Measurements from ENCODE around the gene PTPRD. TPM values are rescaled to one million over a fixed set of nuclear protein-coding genes. Genes with fewer than 3 reads are reported as not detected.

Gene PTPRD
- polyA plus RNA-seq, 1 donor from 2014 or later = not detected

DNA sequence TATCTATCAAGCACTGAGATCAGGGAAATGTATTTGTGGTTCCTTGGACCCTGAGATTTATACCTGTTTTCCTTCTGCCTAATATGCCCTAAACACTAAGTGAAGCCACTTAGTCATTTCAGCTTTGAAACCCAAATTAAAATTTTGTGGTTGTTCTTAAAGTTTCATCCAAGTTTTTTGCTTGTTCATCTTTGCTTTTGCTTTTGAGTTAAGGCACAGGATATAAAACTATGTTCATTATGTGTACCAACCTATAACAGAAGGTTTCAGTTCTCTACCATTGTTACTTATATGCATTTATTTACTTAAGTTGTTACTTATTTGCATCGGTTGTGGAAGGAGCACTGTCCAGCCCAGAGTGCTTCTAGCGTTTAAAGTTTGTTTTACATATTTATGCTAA, 382.3 kb downstream of the PTPRD start:
- H3K4me1 Mint-ChIP-seq = peaks cover 2 to 9% (median 7%) of the 10 kb centered on the region in 3 donors
- no peaks in the 10 kb centered on the region for H3K9me3 Mint-ChIP-seq
- no peaks in the 10 kb centered on the region for H3K27me3 Mint-ChIP-seq
- H3K27ac Mint-ChIP-seq = no peak overlapping the region
- H3K36me3 Mint-ChIP-seq = no peaks in the 10 kb centered on the region
- H3K4me3 Mint-ChIP-seq = no peak overlapping the region

DNA sequence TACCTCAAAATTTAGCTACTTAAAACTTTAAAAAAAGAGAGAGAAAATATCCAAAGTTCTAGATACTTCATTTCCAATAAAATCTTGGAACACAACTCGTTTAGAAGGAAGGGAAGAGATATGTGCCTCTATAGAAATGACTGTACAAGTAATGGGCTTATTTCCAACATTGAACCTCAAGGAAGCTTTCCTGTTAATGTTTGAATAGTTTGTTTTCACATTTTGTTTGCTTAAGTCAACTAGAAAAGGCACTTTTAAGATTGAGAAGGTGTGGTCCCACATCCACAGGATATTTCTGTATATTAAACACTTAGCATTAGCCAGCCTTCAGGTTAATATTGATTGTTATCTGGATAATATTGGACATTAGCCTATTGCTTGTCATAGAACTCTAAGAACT, 384.7 kb downstream of the PTPRD start:
- H3K4me1 Mint-ChIP-seq = peaks cover 2 to 17% (median 15%) of the 10 kb centered on the region in 3 donors
- no peaks in the 10 kb centered on the region for H3K36me3 Mint-ChIP-seq
- H3K4me3 Mint-ChIP-seq = no peak overlapping the region
- no peaks in the 10 kb centered on the region for H3K9me3 Mint-ChIP-seq
- H3K27me3 Mint-ChIP-seq = no peaks in the 10 kb centered on the region
- no peak overlapping the region for H3K27ac Mint-ChIP-seq

DNA sequence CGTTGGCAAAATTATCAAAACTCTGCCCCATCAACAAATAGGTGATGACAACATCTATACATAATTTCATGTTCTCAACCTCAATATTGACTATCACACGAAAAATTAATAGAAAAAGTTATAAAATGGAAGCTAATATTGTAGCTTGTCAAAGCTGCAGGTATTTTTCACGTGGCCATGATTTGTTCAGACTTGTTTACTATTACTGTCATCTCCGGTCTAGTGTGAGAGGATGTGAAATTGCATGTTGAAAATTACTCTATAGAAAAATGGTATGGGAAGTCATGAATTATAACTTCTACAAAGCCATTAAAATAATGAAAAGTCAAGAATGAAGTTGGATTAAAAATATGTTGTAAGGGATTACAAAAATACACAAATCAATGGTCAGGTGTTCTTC, 385.8 kb downstream of the PTPRD start:
- Mint-ChIP-seq H3K4me3 (no peak overlapping the region), H3K27me3 (no peaks in the 10 kb centered on the region), H3K36me3 (no peaks in the 10 kb centered on the region), H3K9me3 (no peaks in the 10 kb centered on the region), H3K27ac (no peak overlapping the region), H3K4me1 (peaks cover 2 to 22% (median 21%) of the 10 kb centered on the region in 3 donors)

- no peaks in the 10 kb centered on the region for H3K36me3 Mint-ChIP-seq
- no peaks in the 10 kb centered on the region for H3K9me3 Mint-ChIP-seq
- H3K4me3 Mint-ChIP-seq = no peak overlapping the region
- no peak overlapping the region for H3K27ac Mint-ChIP-seq
- H3K27me3 Mint-ChIP-seq = no peaks in the 10 kb centered on the region
- peaks cover 0 to 17% (median 10%) of the 10 kb centered on the region in 3 donors for H3K4me1 Mint-ChIP-seq
Measured at GRCh38 chr9:10212702-10213101, 400.1 kb downstream of the PTPRD start.

GRCh38 chr9:10208691-10209069, 404.1 kb downstream of the PTPRD start:
- Mint-ChIP-seq H3K27me3 (no peaks in the 10 kb centered on the region), H3K4me1 (peaks cover 0 to 22% (median 10%) of the 10 kb centered on the region in 3 donors), H3K4me3 (peak overlapping the region; percentile 86 to 92 (median 89)), H3K9me3 (no peaks in the 10 kb centered on the region), H3K36me3 (no peaks in the 10 kb centered on the region), H3K27ac (no peak overlapping the region)

- H3K4me3 Mint-ChIP-seq = no peak overlapping the region
- H3K27me3 Mint-ChIP-seq = no peaks in the 10 kb centered on the region
- H3K9me3 Mint-ChIP-seq = no peaks in the 10 kb centered on the region
- peaks cover 0 to 19% (median 10%) of the 10 kb centered on the region in 3 donors for H3K4me1 Mint-ChIP-seq
- H3K27ac Mint-ChIP-seq = no peak overlapping the region
- H3K36me3 Mint-ChIP-seq = no peaks in the 10 kb centered on the region
Measured at GRCh38 chr9:10204276-10204675, 408.5 kb downstream of the PTPRD start.

DNA sequence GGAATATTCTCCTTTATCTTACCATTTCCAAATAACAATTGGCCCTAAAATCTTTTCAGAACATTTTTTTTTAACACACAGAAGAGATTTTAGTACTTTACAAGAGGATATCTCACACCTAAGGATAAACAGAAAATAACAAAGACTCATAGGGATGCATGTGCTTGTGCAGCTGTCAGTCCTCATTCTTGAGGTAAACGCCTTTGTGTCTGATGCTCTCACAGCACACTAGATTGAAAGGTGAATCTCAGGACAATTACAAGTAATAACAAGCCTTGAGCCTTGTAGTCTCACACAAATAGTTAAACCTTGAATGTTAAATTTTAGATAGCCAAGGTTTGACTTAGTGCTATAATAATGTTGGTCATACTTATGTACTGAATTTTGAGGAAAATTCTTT, 439.2 kb downstream of the PTPRD start:
- no peaks in the 10 kb centered on the region for H3K36me3 Mint-ChIP-seq
- no peaks in the 10 kb centered on the region for H3K4me1 Mint-ChIP-seq
- H3K4me3 Mint-ChIP-seq = no peak overlapping the region
- peaks cover 0 to 4% (median 0%) of the 10 kb centered on the region in 3 donors for H3K9me3 Mint-ChIP-seq
- no peaks in the 10 kb centered on the region for H3K27me3 Mint-ChIP-seq
- no peak overlapping the region for H3K27ac Mint-ChIP-seq

- H3K4me1 Mint-ChIP-seq = no peaks in the 10 kb centered on the region
- H3K9me3 Mint-ChIP-seq = peaks cover 0 to 4% (median 0%) of the 10 kb centered on the region in 3 donors
- no peaks in the 10 kb centered on the region for H3K27me3 Mint-ChIP-seq
- no peak overlapping the region for H3K4me3 Mint-ChIP-seq
- no peaks in the 10 kb centered on the region for H3K36me3 Mint-ChIP-seq
- H3K27ac Mint-ChIP-seq = no peak overlapping the region
Measured at GRCh38 chr9:10172476-10172875, 440.3 kb downstream of the PTPRD start.

DNA sequence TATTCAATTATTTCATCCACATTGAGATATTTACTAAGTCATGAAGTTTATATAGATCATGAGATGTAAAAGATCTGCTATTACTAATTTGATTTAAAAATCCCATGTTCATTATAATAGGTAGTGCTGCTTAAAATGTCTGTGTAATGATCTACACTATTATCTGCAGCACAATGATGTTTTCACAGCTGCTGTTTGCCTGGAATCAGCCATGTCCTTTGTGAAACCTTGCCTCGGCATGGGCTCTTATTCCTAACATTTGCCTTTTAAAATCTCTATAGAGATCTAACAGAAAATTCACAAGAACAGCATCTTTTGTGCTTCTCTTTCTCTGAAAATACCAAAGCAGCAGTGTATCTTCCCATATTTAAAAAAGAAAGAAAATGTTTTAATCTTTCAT, 444.6 kb downstream of the PTPRD start:
- Mint-ChIP-seq H3K4me3 (no peak overlapping the region), H3K27me3 (no peaks in the 10 kb centered on the region), H3K9me3 (peaks cover 0 to 3% (median 0%) of the 10 kb centered on the region in 3 donors), H3K4me1 (no peaks in the 10 kb centered on the region), H3K27ac (no peak overlapping the region), H3K36me3 (no peaks in the 10 kb centered on the region)

- no peak overlapping the region for H3K4me3 Mint-ChIP-seq
- H3K9me3 Mint-ChIP-seq = no peaks in the 10 kb centered on the region
- H3K4me1 Mint-ChIP-seq = no peaks in the 10 kb centered on the region
- no peaks in the 10 kb centered on the region for H3K36me3 Mint-ChIP-seq
- no peak overlapping the region for H3K27ac Mint-ChIP-seq
- H3K27me3 Mint-ChIP-seq = no peaks in the 10 kb centered on the region
Measured at GRCh38 chr9:10148796-10149195, 464.0 kb downstream of the PTPRD start.

DNA sequence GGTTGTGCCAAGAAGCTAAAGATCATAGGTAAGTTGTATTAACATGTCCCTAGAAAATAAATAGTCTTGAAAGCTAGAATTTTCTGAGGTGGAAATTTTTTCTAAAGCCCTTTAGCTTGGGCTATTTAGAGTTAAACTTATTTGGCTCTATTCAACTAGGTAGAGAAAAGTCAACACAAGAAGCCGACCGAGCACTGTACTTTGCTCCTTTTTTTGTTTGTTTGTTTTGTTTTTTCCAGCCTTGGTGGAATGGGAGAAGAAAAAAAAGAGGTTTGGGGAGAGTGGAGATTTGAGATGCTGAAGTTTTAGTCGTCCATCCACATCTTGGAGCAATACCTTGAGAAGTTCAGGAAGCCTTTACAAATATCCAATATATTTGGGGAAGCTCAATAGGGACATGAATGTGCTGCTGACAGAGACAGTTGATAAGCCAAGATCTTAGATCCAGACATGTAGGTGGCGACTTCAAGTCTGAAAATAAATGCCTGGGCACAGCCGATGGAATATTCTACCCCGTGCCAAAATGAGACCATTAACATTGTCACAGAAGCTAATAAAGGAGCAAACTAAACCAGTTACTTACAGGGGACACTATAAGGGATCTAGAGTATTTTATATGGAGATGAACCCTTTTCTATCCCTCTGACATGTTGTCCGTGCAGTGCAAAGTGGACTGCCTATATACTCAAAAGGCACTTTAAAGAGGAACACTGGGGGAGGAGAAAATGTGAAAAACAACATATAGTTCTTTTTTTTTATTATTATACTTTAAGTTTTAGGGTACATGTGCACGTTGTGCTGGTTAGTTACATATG, 466.1 kb downstream of the PTPRD start:
- no peaks in the 10 kb centered on the region for H3K27me3 Mint-ChIP-seq
- no peak overlapping the region for H3K4me3 Mint-ChIP-seq
- no peaks in the 10 kb centered on the region for H3K4me1 Mint-ChIP-seq
- no peaks in the 10 kb centered on the region for H3K36me3 Mint-ChIP-seq
- no peaks in the 10 kb centered on the region for H3K9me3 Mint-ChIP-seq
- no peak overlapping the region for H3K27ac Mint-ChIP-seq

DNA sequence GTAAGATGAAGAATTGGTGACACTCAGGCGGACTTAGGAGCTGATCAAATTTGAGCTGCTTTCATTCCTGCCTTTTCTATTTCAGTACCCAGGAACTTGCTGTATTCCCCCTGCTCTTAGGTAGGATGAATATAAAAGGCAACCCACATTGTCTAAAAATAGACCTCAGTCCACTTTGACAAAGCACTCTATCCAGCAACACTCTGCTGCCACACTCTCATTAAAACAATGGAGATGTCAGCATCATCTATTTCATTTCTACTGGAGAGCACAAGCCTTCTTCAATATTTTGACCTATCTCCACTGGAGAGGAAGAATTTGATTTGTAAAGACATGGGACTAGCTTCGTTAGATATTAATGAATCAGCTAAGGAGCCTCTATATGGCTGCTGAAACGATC, 468.4 kb downstream of the PTPRD start:
- no peaks in the 10 kb centered on the region for H3K9me3 Mint-ChIP-seq
- no peak overlapping the region for H3K27ac Mint-ChIP-seq
- no peak overlapping the region for H3K4me3 Mint-ChIP-seq
- H3K27me3 Mint-ChIP-seq = no peaks in the 10 kb centered on the region
- no peaks in the 10 kb centered on the region for H3K4me1 Mint-ChIP-seq
- no peaks in the 10 kb centered on the region for H3K36me3 Mint-ChIP-seq

GRCh38 chr9:10135553-10135952, 477.2 kb downstream of the PTPRD start:
- H3K4me1 Mint-ChIP-seq = no peaks in the 10 kb centered on the region
- no peak overlapping the region for H3K27ac Mint-ChIP-seq
- H3K9me3 Mint-ChIP-seq = peaks cover 0 to 4% (median 2%) of the 10 kb centered on the region in 3 donors
- H3K36me3 Mint-ChIP-seq = no peaks in the 10 kb centered on the region
- H3K4me3 Mint-ChIP-seq = no peak overlapping the region
- no peaks in the 10 kb centered on the region for H3K27me3 Mint-ChIP-seq

DNA sequence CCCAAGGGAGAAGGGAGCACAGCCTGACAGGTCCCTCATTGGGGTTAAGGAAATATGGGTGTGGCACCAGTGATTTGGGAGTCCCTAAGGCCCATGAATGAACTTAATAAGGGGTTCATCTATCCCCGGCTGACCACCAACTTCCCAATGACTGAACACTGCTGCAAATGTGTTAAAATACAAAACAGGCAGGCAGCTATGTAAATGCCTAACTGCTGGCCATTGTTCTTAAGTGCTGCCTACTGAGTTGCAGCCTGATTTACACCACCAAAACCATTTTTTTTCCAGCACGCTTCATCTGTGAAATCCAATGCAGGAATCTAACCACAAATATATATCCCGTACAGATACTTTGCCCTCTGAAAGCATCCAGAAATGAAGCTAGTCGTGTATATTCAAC, 478.5 kb downstream of the PTPRD start:
- no peaks in the 10 kb centered on the region for H3K4me1 Mint-ChIP-seq
- H3K9me3 Mint-ChIP-seq = peaks cover 0 to 4% (median 2%) of the 10 kb centered on the region in 3 donors
- no peak overlapping the region for H3K4me3 Mint-ChIP-seq
- no peaks in the 10 kb centered on the region for H3K36me3 Mint-ChIP-seq
- no peaks in the 10 kb centered on the region for H3K27me3 Mint-ChIP-seq
- H3K27ac Mint-ChIP-seq = no peak overlapping the region

DNA sequence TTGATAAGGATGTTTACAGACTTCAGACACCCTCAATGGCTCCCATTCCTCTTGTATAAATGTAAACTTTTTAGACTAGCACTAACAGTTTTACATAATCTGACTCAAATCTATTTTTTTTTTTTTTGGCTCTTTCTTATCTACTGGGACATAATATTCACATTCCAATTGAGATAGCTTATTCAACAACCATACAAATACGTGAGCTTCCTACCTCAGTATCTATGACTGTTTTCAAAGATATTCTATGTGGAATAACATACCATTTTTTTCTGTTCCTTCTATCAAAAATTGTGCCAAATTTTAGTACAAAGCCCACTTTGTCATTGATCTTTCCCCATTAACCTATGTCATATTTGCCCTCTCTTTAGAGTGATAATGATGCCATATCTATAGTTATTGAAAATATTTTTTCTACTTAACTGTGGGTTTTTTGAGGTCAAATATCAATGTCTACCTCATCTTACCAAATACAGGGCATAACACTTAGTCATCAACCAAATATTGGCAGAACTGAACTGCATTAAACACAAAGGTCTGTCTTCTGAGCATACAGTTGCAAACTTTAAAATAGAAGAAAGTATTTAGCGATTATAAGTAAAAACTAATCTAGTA, 482.6 kb downstream of the PTPRD start:
- Mint-ChIP-seq H3K4me3 (no peak overlapping the region), H3K9me3 (peaks cover 0 to 2% (median 2%) of the 10 kb centered on the region in 3 donors), H3K4me1 (no peaks in the 10 kb centered on the region), H3K36me3 (no peaks in the 10 kb centered on the region), H3K27ac (no peak overlapping the region), H3K27me3 (no peaks in the 10 kb centered on the region)

- Mint-ChIP-seq H3K36me3 (no peaks in the 10 kb centered on the region), H3K4me3 (no peak overlapping the region), H3K9me3 (peaks cover 0 to under 1% (median 0%) of the 10 kb centered on the region in 3 donors), H3K27me3 (no peaks in the 10 kb centered on the region), H3K27ac (no peak overlapping the region), H3K4me1 (no peaks in the 10 kb centered on the region)
Measured at GRCh38 chr9:10127867-10128266, 484.9 kb downstream of the PTPRD start.
